ENCODE results near the gene CDCA7. TPM values are rescaled to one million over a fixed set of nuclear protein-coding genes. Genes with fewer than 3 reads are reported as not detected.

CDCA7 gene
- total RNA-seq, 1 donor from 2014 or later, result 34.7 TPM

- TF ChIP-seq CTCF (conservative IDR thresholded peaks at IDR 0.05; ENCODE audit: low read depth, low read length), result no peak
- H3K4me3 ChIP-seq (ENCODE audit: low read depth, low read length), result no peak overlapping the region
- DNase-seq (ENCODE audit: low read depth), result no peak
Observed at GRCh38 chr2:173392731-173393130, 38.1 kb downstream of the CDCA7 start.

- TF ChIP-seq CTCF (conservative IDR thresholded peaks at IDR 0.05; ENCODE audit: low read depth, low read length), result no peak
- DNase-seq (ENCODE audit: low read depth), result no peak
- H3K4me3 ChIP-seq (ENCODE audit: low read depth, low read length), result no peak overlapping the region
Observed at GRCh38 chr2:173393186-173393585, 38.5 kb downstream of the CDCA7 start.

- no peak for DNase-seq (ENCODE audit: low read depth)
- TF ChIP-seq CTCF (conservative IDR thresholded peaks at IDR 0.05; ENCODE audit: low read depth, low read length), result no peak
- no peak overlapping the region for H3K4me3 ChIP-seq (ENCODE audit: low read depth, low read length)
Observed at GRCh38 chr2:173393636-173394035, 39.0 kb downstream of the CDCA7 start.

- no peak for DNase-seq (ENCODE audit: low read depth)
- H3K4me3 ChIP-seq (ENCODE audit: low read depth, low read length), result no peak overlapping the region
- no peak for TF ChIP-seq CTCF (conservative IDR thresholded peaks at IDR 0.05; ENCODE audit: low read depth, low read length)
Observed at GRCh38 chr2:173394091-173394974, 39.7 kb downstream of the CDCA7 start.

GRCh38 chr2:173395567-173396351 is 41.1 kb downstream of the CDCA7 start:
- no peak overlapping the region for H3K4me3 ChIP-seq (ENCODE audit: low read depth, low read length)
- no peak for DNase-seq (ENCODE audit: low read depth)
- TF ChIP-seq CTCF (conservative IDR thresholded peaks at IDR 0.05; ENCODE audit: low read depth, low read length), result no peak

- no peak for DNase-seq (ENCODE audit: low read depth)
- H3K4me3 ChIP-seq (ENCODE audit: low read depth, low read length), result no peak overlapping the region
- peak; percentile 23 for TF ChIP-seq CTCF (conservative IDR thresholded peaks at IDR 0.05; ENCODE audit: low read depth, low read length)
Observed at GRCh38 chr2:173397539-173397938, 42.9 kb downstream of the CDCA7 start.

All from epithelial cell of proximal tubule (primary cell).